AG09309 (cell line): ENCODE measurements around the gene FAM83F.
"Not testable (repeated sequence)": the region's sequence is repeated elsewhere in the genome, so short reads cannot be mapped to it uniquely, and the experiment has no call there.

Experiments used
- DNase-seq: peaks from one replicate; pipeline ENCODE4 v3.0.0-alpha.2; 2010; ENCODE audit warnings: low read depth
- H3K4me3 ChIP-seq: 2 replicates; pipeline ENCODE4 v1.5.1; 2011; ENCODE audit warnings: mild to moderate bottlenecking, low read depth, low read length, moderate library complexity; ENCODE audit not compliant: control insufficient read depth
- CTCF ChIP-seq: IDR thresholded peaks from 2 replicates; pipeline ENCODE4 v1.5.1; 2011; ENCODE audit warnings: mild to moderate bottlenecking, low read depth, low read length, inconsistent platforms; ENCODE audit not compliant: insufficient read depth, control insufficient read depth; ENCODE audit errors: missing control alignments

Gene FAM83F

GRCh38 chr22:39985383-39986035, 9.2 kb upstream of the FAM83F start:
- H3K4me3 ChIP-seq, result no peak overlapping the region
- no peak for DNase-seq
- no peak for TF ChIP-seq CTCF

- no peak overlapping the region for H3K4me3 ChIP-seq
- DNase-seq, result no peak
- no peak for TF ChIP-seq CTCF
Observed at GRCh38 chr22:39988386-39989114, 6.2 kb upstream of the FAM83F start.

GRCh38 chr22:39989633-39990032, 5.1 kb upstream of the FAM83F start:
- no peak for DNase-seq
- H3K4me3 ChIP-seq, result no peak overlapping the region
- no peak for TF ChIP-seq CTCF

- no peak for TF ChIP-seq CTCF
- DNase-seq, result no peak
- no peak overlapping the region for H3K4me3 ChIP-seq
Observed at GRCh38 chr22:39990686-39991085, 4.1 kb upstream of the FAM83F start.

- no peak overlapping the region for H3K4me3 ChIP-seq
- DNase-seq, result no peak
- no peak for TF ChIP-seq CTCF
Observed at GRCh38 chr22:39991159-39991860, 3.4 kb upstream of the FAM83F start.

- no peak for TF ChIP-seq CTCF
- no peak overlapping the region for H3K4me3 ChIP-seq
- DNase-seq, result no peak
Observed at GRCh38 chr22:39992088-39992826, 2.5 kb upstream of the FAM83F start.

GRCh38 chr22:39992894-39993293, 1.9 kb upstream of the FAM83F start:
- H3K4me3 ChIP-seq, DNase-seq: not testable (repeated sequence)
